Activated CD4-positive, alpha-beta T cell treated with anti-CD3 and anti-CD28 coated beads for 4 hours (primary cell): ENCODE measurements around the gene MITF.

Experiments used
- DNase-seq, 2 donors: peaks; one replicate each; pipeline ENCODE4 v3.0.0-alpha.2; 2020

MITF gene

GRCh38 chr3:69729147-69729919, 9.9 kb upstream of the MITF start:
- no peak for DNase-seq

- no peak for DNase-seq
Observed at GRCh38 chr3:69731080-69731479, 8.2 kb upstream of the MITF start.

- DNase-seq = no peak
Observed at GRCh38 chr3:69735893-69736292, 3.4 kb upstream of the MITF start.

- DNase-seq = no peak
Observed at GRCh38 chr3:69737392-69737791, 1.9 kb upstream of the MITF start.

GRCh38 chr3:69738315-69738714, 949 bp upstream of the MITF start:
- no peak for DNase-seq

GRCh38 chr3:69738859-69739203, 433 bp upstream of the MITF start:
- DNase-seq = no peak

GRCh38 chr3:69740103-69741021, 1.1 kb downstream of the MITF start:
- no peak for DNase-seq

GRCh38 chr3:69741032-69741767, 1.9 kb downstream of the MITF start:
- DNase-seq = no peak

- no peak for DNase-seq
Observed at GRCh38 chr3:69742391-69742790, 3.1 kb downstream of the MITF start.

- DNase-seq = no peak
Observed at GRCh38 chr3:69743975-69744906, 5.0 kb downstream of the MITF start.

- no peak for DNase-seq
Observed at GRCh38 chr3:69745505-69745904, 6.2 kb downstream of the MITF start.

GRCh38 chr3:69746119-69746518, 6.9 kb downstream of the MITF start:
- no peak for DNase-seq

- DNase-seq = no peak
Observed at GRCh38 chr3:69747511-69748258, 8.4 kb downstream of the MITF start.

GRCh38 chr3:69748503-69748902, 9.2 kb downstream of the MITF start:
- DNase-seq = no peak

- DNase-seq = no peak
Observed at GRCh38 chr3:69749461-69749860, 10.2 kb downstream of the MITF start.

GRCh38 chr3:69750549-69750948, 11.3 kb downstream of the MITF start:
- DNase-seq = no peak

GRCh38 chr3:69751074-69751476, 11.8 kb downstream of the MITF start:
- no peak for DNase-seq

- DNase-seq = no peak
Observed at GRCh38 chr3:69752241-69752640, 13.0 kb downstream of the MITF start.

GRCh38 chr3:69753179-69753775, 14.0 kb downstream of the MITF start:
- DNase-seq = no peak

GRCh38 chr3:69755795-69756194, 16.5 kb downstream of the MITF start:
- DNase-seq = no peak
